PC-9 (cell line): ENCODE results near the gene LONRF2.

Source experiments
- EZH2 ChIP-seq: fragments of 200-600 bp; sonication (generic); IDR thresholded peaks from 2 replicates; pipeline ENCODE4 v1.8.0; 2017; ENCODE audit warnings: antibody characterized with exemption, low read depth
- TF ChIP-seq, protein P1 (sequence below): fragments of 200-600 bp; sonication (generic); conservative IDR thresholded peaks from 2 replicates; pipeline ENCODE4 v1.6.1; 2017; ENCODE audit warnings: mixed run types, antibody characterized with exemption, mild to moderate bottlenecking, moderate library complexity

DNA sequence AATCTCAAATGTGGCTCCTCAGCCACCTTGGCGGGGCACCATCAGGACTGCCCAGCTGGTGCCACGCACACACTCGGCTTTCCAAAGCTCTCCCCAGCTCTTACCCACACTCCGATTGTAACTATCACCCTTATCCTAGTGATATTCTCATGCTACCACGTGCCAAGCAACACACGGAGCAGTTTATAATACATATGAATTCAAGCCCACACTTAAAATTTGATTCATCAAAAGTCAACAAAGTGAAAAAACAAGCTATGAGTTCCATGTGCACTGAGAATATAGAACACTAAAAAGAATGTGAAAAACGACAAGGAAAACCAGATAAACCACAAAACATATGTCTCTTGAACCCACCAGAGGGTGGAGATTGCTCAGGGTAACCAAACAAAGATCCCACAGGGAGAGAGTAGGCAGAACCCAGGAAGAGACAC is 31.6 kb downstream of the LONRF2 start:
- TF ChIP-seq, protein P1, sequence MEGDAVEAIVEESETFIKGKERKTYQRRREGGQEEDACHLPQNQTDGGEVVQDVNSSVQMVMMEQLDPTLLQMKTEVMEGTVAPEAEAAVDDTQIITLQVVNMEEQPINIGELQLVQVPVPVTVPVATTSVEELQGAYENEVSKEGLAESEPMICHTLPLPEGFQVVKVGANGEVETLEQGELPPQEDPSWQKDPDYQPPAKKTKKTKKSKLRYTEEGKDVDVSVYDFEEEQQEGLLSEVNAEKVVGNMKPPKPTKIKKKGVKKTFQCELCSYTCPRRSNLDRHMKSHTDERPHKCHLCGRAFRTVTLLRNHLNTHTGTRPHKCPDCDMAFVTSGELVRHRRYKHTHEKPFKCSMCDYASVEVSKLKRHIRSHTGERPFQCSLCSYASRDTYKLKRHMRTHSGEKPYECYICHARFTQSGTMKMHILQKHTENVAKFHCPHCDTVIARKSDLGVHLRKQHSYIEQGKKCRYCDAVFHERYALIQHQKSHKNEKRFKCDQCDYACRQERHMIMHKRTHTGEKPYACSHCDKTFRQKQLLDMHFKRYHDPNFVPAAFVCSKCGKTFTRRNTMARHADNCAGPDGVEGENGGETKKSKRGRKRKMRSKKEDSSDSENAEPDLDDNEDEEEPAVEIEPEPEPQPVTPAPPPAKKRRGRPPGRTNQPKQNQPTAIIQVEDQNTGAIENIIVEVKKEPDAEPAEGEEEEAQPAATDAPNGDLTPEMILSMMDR, result no peak
- no peak for TF ChIP-seq EZH2
